Panc1 (cell line): ENCODE results near the gene MSI2. TPM values are rescaled to one million over a fixed set of nuclear protein-coding genes. Genes with fewer than 3 reads are reported as not detected.

Experiments used
- ATAC-seq: fragments of 200-7000 bp; cut with Tn5 transposase; 2 replicates; pipeline ENCODE4 v1.9.1; 2020; ENCODE audit warnings: mild to moderate bottlenecking, moderate library complexity
- BruUV-seq: library from RNA; stranded (reverse); fragments of 400-500 nt; replicated peaks from 2 replicates; lab custom pipeline; 2021; lab: Mats Ljungman, UMichigan
- CTCF ChIA-PET: fragments of 300-600 bp; sonication (Branson Sonifier 250); formaldehyde crosslinking; loops from one replicate; lab custom pipeline; 2022; ENCODE audit warnings: antibody characterized with exemption; lab: Charles Lee
- POLR2A ChIA-PET: fragments of 300-600 bp; sonication (Branson Sonifier 250); formaldehyde crosslinking; loops from one replicate; lab custom pipeline; 2022; ENCODE audit warnings: antibody characterized with exemption; lab: Charles Lee
- DNase-seq: peaks from one replicate; pipeline ENCODE4 v3.0.0-alpha.2; 2010; ENCODE audit warnings: low read depth, low spot score
- H3K27ac ChIP-seq: 2 replicates; pipeline ENCODE4 v1.5.1; 2011; ENCODE audit warnings: mild to moderate bottlenecking, low read length, inconsistent platforms
- H3K27me3 ChIP-seq: fragments of 200-500 bp; sonication (Bioruptor generic); 2 replicates; pipeline ENCODE4 v1.6.0; 2014; ENCODE audit warnings: low read length, inconsistent platforms; ENCODE audit not compliant: control insufficient read depth, insufficient read depth
- H3K36me3 ChIP-seq: fragments of 200-500 bp; sonication (Bioruptor generic); 2 replicates; pipeline ENCODE4 v1.5.1; 2014; ENCODE audit warnings: inconsistent platforms, mild to moderate bottlenecking, low read length, moderate library complexity; ENCODE audit not compliant: control insufficient read depth, insufficient read depth
- H3K4me1 ChIP-seq: 2 replicates; pipeline ENCODE4 v1.5.1; 2011; ENCODE audit warnings: inconsistent platforms, mild to moderate bottlenecking, low read length, moderate library complexity; ENCODE audit not compliant: control insufficient read depth, insufficient read depth
- H3K4me3 ChIP-seq, 2 experiments: 2 replicates each; pipeline ENCODE4 v1.5.1; 2011 to 2012; ENCODE audit warnings: low read depth in 2 of 2, low read length in 2 of 2, mild to moderate bottlenecking in 2 of 2, inconsistent platforms in 1 of 2, moderate library complexity in 1 of 2
- H3K9me3 ChIP-seq: fragments of 200-500 bp; sonication (Bioruptor generic); 2 replicates; pipeline ENCODE4 v1.5.1; 2014; ENCODE audit warnings: low read depth, mild to moderate bottlenecking, inconsistent platforms, low read length, moderate library complexity; ENCODE audit not compliant: control insufficient read depth, insufficient read depth
- CTCF ChIP-seq: fragments of 450-650 bp; IDR thresholded peaks from 2 replicates; pipeline ENCODE4 v1.5.1; 2017; ENCODE audit warnings: mild to moderate bottlenecking
- POLR2AphosphoS5 ChIP-seq: IDR thresholded peaks from 2 replicates; pipeline ENCODE4 v1.6.1; 2012; ENCODE audit warnings: mild to moderate bottlenecking, low read depth, low read length, moderate library complexity
- REST ChIP-seq, 2 experiments: IDR thresholded peaks; 2 replicates each; pipeline ENCODE4 v1.6.1; 2011 to 2012; ENCODE audit warnings: low read depth in 2 of 2, control low read depth in 1 of 2, low read length in 1 of 2, mild to moderate bottlenecking in 1 of 2, moderate library complexity in 1 of 2; ENCODE audit not compliant: insufficient read depth in 1 of 2
- SIN3A ChIP-seq: IDR thresholded peaks from 2 replicates; pipeline ENCODE4 v1.6.1; 2012; ENCODE audit warnings: low read depth, mild to moderate bottlenecking, low read length, moderate library complexity, borderline replicate concordance; ENCODE audit not compliant: insufficient read depth
- TCF7L2 ChIP-seq: IDR thresholded peaks from 2 replicates; pipeline ENCODE4 v1.6.1; 2011; ENCODE audit warnings: mild to moderate bottlenecking, low read depth, low read length, inconsistent platforms
- in situ Hi-C: cut with HindIII; loops from 2 replicates; pipeline ENCODE4 v1.10.0; 2016; ENCODE audit warnings: low sequenced_read_pairs, low pct_unique_long_range_greater_than_20kb
- intact Hi-C: fragments of 100-400 bp; cut with micrococcal nuclease; formaldehyde crosslinking; loops from one replicate; pipeline ENCODE4 v1.10.0; 2022; ENCODE audit not compliant: unreplicated experiment
- total RNA-seq: library from RNA; stranded (reverse); gene quantifications from one replicate; pipeline ENCODE4 v1.2.1, GENCODE V29; 2021; ENCODE audit not compliant: unreplicated experiment

Gene MSI2
- total RNA-seq, 1 experiment from 2014 or later: 38.5 TPM

GRCh38 chr17:57627591-57627990 is 371.3 kb downstream of the MSI2 start:
- H3K27me3 ChIP-seq: no peaks in the 10 kb centered on the region
- no TSS peak for BruUV-seq
- ATAC-seq (no peak), DNase-seq (no peak)
- no peak overlapping the region for H3K4me3 ChIP-seq
- H3K4me1 ChIP-seq: no peaks in the 10 kb centered on the region
- TF ChIP-seq POLR2AphosphoS5 (no peak), TCF7L2 (no peak), CTCF (no peak)
- intact Hi-C loops: no loop called here
- no peaks in the 10 kb centered on the region for H3K9me3 ChIP-seq
- ChIA-PET CTCF (interaction anchor here (2.0 kb wide), 1 partner anchor 44 kb away, joined by 4 read pairs; no protein-coding TSS in a partner anchor), POLR2A (interaction anchor here (0.6 kb wide), 1 partner anchor 49 kb away, joined by 4 read pairs; no protein-coding TSS in a partner anchor)
- in situ Hi-C loops: no loop called here
- no peaks in the 10 kb centered on the region for H3K36me3 ChIP-seq
- no peak overlapping the region for H3K27ac ChIP-seq

GRCh38 chr17:57628421-57628820 is 372.1 kb downstream of the MSI2 start:
- intact Hi-C loops: no loop called here
- in situ Hi-C loops: no loop called here
- ChIA-PET POLR2A (interaction anchor here (0.5 kb wide), 1 partner anchor 52 kb away, joined by 3 read pairs; no protein-coding TSS in a partner anchor), CTCF (no interaction called here)
- H3K36me3 ChIP-seq: no peaks in the 10 kb centered on the region
- H3K4me3 ChIP-seq: no peak overlapping the region
- no peak for TF ChIP-seq TCF7L2
- no peak for TF ChIP-seq REST (IDR thresholded peaks at IDR 0.05; ENCODE audit: insufficient read depth in 1 of 2, low read depth in 2 of 2, low read length in 1 of 2)
- TF ChIP-seq POLR2AphosphoS5: no peak
- no peak for TF ChIP-seq SIN3A
- TF ChIP-seq CTCF: no peak
- DNase-seq (no peak), ATAC-seq (no peak)
- BruUV-seq: no TSS peak
- no peaks in the 10 kb centered on the region for H3K27me3 ChIP-seq
- H3K27ac ChIP-seq: no peak overlapping the region
- H3K9me3 ChIP-seq: no peaks in the 10 kb centered on the region
- no peaks in the 10 kb centered on the region for H3K4me1 ChIP-seq
